Measurements from ENCODE around the gene GABRR3.

GABRR3 gene

DNA sequence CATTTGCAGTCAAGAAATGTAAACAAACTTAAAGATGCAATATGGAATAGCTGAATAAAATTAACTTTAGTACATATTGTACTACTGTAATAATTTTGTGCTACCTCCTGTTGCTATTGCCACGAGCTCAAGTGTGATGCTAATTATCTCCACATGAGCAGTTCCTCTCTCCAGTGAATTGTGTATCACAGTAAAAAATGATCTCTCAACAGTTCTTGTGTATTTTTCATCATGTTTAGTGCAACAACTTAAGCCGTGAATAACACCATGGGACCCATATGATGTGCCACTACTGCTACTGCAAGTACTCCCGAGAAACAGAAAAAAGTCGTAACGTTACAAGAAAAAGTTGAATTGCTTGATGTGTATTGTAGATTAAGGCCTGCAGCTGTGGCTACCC is 75.2 kb downstream of the GABRR3 start:
- Histone ChIP-seq H3K4me2 (ENCODE audit: low read depth, low read length, poor library complexity, severe bottlenecking) (no peak overlapping the region), H3K79me2 (ENCODE audit: insufficient read depth, low read length) (peaks cover 36% of the 10 kb centered on the region), H3K27ac (ENCODE audit: low read depth, low read length) (no peak overlapping the region), H4K20me1 (ENCODE audit: low read depth, low read length) (no peaks in the 10 kb centered on the region; the same call in 1 of the 2 replicates), H3F3A (ENCODE audit: insufficient read depth) (no peaks in the 10 kb centered on the region), H3K36me3 (ENCODE audit: low read length) (peaks cover 19% of the 10 kb centered on the region; the same call in 1 of the 2 replicates), H3K9me3 (ENCODE audit: insufficient read depth, low read length) (no peaks in the 10 kb centered on the region), H3K9ac (ENCODE audit: low read length) (no peak overlapping the region), H3K27me3 (ENCODE audit: low read length) (no peaks in the 10 kb centered on the region), H3K9me2 (replicated peaks; ENCODE audit: insufficient read depth, low read length) (no peaks in the 10 kb centered on the region), H2AFZ (ENCODE audit: low read depth, low read length, severe bottlenecking) (no peak overlapping the region), H3K4me3 (ENCODE audit: insufficient read depth, low read length, poor library complexity, severe bottlenecking) (no peak overlapping the region)
- TF ChIP-seq EZH2phosphoT487 (conservative IDR thresholded peaks at IDR 0.05; ENCODE audit: low read length): no peak
- TF ChIP-seq, protein P1, sequence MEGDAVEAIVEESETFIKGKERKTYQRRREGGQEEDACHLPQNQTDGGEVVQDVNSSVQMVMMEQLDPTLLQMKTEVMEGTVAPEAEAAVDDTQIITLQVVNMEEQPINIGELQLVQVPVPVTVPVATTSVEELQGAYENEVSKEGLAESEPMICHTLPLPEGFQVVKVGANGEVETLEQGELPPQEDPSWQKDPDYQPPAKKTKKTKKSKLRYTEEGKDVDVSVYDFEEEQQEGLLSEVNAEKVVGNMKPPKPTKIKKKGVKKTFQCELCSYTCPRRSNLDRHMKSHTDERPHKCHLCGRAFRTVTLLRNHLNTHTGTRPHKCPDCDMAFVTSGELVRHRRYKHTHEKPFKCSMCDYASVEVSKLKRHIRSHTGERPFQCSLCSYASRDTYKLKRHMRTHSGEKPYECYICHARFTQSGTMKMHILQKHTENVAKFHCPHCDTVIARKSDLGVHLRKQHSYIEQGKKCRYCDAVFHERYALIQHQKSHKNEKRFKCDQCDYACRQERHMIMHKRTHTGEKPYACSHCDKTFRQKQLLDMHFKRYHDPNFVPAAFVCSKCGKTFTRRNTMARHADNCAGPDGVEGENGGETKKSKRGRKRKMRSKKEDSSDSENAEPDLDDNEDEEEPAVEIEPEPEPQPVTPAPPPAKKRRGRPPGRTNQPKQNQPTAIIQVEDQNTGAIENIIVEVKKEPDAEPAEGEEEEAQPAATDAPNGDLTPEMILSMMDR (IDR thresholded peaks at IDR 0.05; ENCODE audit: insufficient read depth, low read length, poor library complexity, severe bottlenecking): no peak

DNA sequence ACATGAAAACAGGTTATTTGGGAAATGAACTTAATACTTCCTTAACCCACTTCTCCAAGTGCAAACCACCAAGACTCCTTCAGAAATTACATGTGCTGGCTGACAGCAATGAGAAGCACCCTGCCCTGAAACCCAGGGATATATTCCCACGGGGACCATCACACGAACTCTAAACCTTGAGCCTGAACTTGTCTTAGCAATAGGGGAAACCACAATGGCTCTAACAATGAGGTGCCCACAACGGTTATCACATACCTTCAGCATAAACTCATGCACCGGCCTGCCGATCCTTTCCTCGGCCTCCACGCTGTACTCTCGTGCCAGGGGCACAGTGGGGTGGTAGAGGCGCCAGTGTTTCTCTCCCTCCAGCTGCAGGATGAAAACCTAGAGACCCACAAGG is 76.3 kb downstream of the GABRR3 start:
- H3K9ac ChIP-seq (ENCODE audit: low read length): no peak overlapping the region
- H3K27me3 ChIP-seq (ENCODE audit: low read length): no peaks in the 10 kb centered on the region
- H3K9me2 ChIP-seq (replicated peaks; ENCODE audit: insufficient read depth, low read length): no peaks in the 10 kb centered on the region
- TF ChIP-seq, protein P1 (IDR thresholded peaks at IDR 0.05; ENCODE audit: insufficient read depth, low read length, poor library complexity, severe bottlenecking): no peak
- no peak for TF ChIP-seq EZH2phosphoT487 (conservative IDR thresholded peaks at IDR 0.05; ENCODE audit: low read length)
- peaks cover 16% of the 10 kb centered on the region; the same call in 1 of the 2 replicates for H3K36me3 ChIP-seq (ENCODE audit: low read length)
- H3F3A ChIP-seq (ENCODE audit: insufficient read depth): no peaks in the 10 kb centered on the region
- no peak overlapping the region for H3K27ac ChIP-seq (ENCODE audit: low read depth, low read length)
- no peak overlapping the region for H3K4me3 ChIP-seq (ENCODE audit: insufficient read depth, low read length, poor library complexity, severe bottlenecking)
- H4K20me1 ChIP-seq (ENCODE audit: low read depth, low read length): no peaks in the 10 kb centered on the region; the same call in 1 of the 2 replicates
- H2AFZ ChIP-seq (ENCODE audit: low read depth, low read length, severe bottlenecking): no peak overlapping the region
- H3K79me2 ChIP-seq (ENCODE audit: insufficient read depth, low read length): peaks cover 25% of the 10 kb centered on the region
- H3K4me2 ChIP-seq (ENCODE audit: low read depth, low read length, poor library complexity, severe bottlenecking): no peak overlapping the region
- H3K9me3 ChIP-seq (ENCODE audit: insufficient read depth, low read length): no peaks in the 10 kb centered on the region

GRCh38 chr3:97958396-97958795 is 76.7 kb downstream of the GABRR3 start:
- Histone ChIP-seq H3K36me3 (ENCODE audit: low read length) (peaks cover 13% of the 10 kb centered on the region; the same call in 1 of the 2 replicates), H3K9ac (ENCODE audit: low read length) (no peak overlapping the region)

More at GRCh38 chr3:97958396-97958795, 76.7 kb downstream of the GABRR3 start:
- Histone ChIP-seq H3K9me2 (replicated peaks; ENCODE audit: insufficient read depth, low read length) (no peaks in the 10 kb centered on the region), H3K27me3 (ENCODE audit: low read length) (no peaks in the 10 kb centered on the region), H2AFZ (ENCODE audit: low read depth, low read length, severe bottlenecking) (no peak overlapping the region), H3K4me2 (ENCODE audit: low read depth, low read length, poor library complexity, severe bottlenecking) (no peak overlapping the region), H3F3A (ENCODE audit: insufficient read depth) (no peaks in the 10 kb centered on the region), H3K4me3 (ENCODE audit: insufficient read depth, low read length, poor library complexity, severe bottlenecking) (no peak overlapping the region), H3K79me2 (ENCODE audit: insufficient read depth, low read length) (peaks cover 21% of the 10 kb centered on the region), H3K9me3 (ENCODE audit: insufficient read depth, low read length) (no peaks in the 10 kb centered on the region), H3K27ac (ENCODE audit: low read depth, low read length) (no peak overlapping the region), H4K20me1 (ENCODE audit: low read depth, low read length) (no peaks in the 10 kb centered on the region; the same call in 1 of the 2 replicates)
- TF ChIP-seq EZH2phosphoT487 (conservative IDR thresholded peaks at IDR 0.05; ENCODE audit: low read length): no peak
- TF ChIP-seq, protein P1 (IDR thresholded peaks at IDR 0.05; ENCODE audit: insufficient read depth, low read length, poor library complexity, severe bottlenecking): no peak
